GM12878 (cell line): ENCODE results near the gene IGFBP6. TPM values are rescaled to one million over a fixed set of nuclear protein-coding genes. Genes with fewer than 3 reads are reported as not detected.

ENCODE experiments used
- CBX3 ChIP-seq: fragments of 200-600 bp; sonication (generic); IDR thresholded peaks from 2 replicates; pipeline ENCODE4 v1.6.1; 2016; ENCODE audit warnings: low read depth, borderline replicate concordance
- CHD2 ChIP-seq: IDR thresholded peaks from 2 replicates; pipeline ENCODE4 v1.6.1; 2011; ENCODE audit warnings: low read depth, low read length, improper control_type of control experiment, borderline replicate concordance
- GATAD2B ChIP-seq: fragments of 450-650 bp; conservative IDR thresholded peaks from 2 replicates; pipeline ENCODE4 v1.6.1; 2017; ENCODE audit warnings: low read depth, mild to moderate bottlenecking, moderate library complexity
- IKZF1 ChIP-seq: fragments of 450-650 bp; conservative IDR thresholded peaks from 2 replicates; pipeline ENCODE4 v1.6.1; 2017; ENCODE audit warnings: antibody characterized with exemption, mild to moderate bottlenecking
- IKZF2 ChIP-seq, 2 experiments: fragments of 450-650 bp; IDR thresholded peaks; 2 replicates each; pipeline ENCODE4 v1.6.1; 2017; ENCODE audit warnings: mild to moderate bottlenecking in 2 of 2, moderate library complexity in 2 of 2
- IRF4 ChIP-seq: IDR thresholded peaks from 2 replicates; pipeline ENCODE4 v1.6.1; 2011; ENCODE audit warnings: low read depth, low read length
- LARP7 ChIP-seq: fragments of 450-650 bp; IDR thresholded peaks from 2 replicates; pipeline ENCODE4 v1.6.1; 2017; ENCODE audit warnings: mild to moderate bottlenecking
- MTA3 ChIP-seq: IDR thresholded peaks from 2 replicates; pipeline ENCODE4 v1.6.1; 2012; ENCODE audit warnings: low read length, inconsistent platforms, borderline replicate concordance
- NFIC ChIP-seq: IDR thresholded peaks from 2 replicates; pipeline ENCODE4 v1.6.1; 2012; ENCODE audit warnings: low read depth, mild to moderate bottlenecking, inconsistent platforms, low read length, moderate library complexity
- NFYB ChIP-seq: IDR thresholded peaks from 2 replicates; pipeline ENCODE4 v1.6.1; 2011; ENCODE audit warnings: low read depth, mild to moderate bottlenecking, low read length, improper control_type of control experiment, moderate library complexity; ENCODE audit not compliant: insufficient read depth
- NR2C2 ChIP-seq: IDR thresholded peaks from 2 replicates; pipeline ENCODE4 v1.6.1; 2011; ENCODE audit warnings: borderline replicate concordance, low read depth; ENCODE audit not compliant: control insufficient read depth, insufficient read length
- NR2F1 ChIP-seq: fragments of 450-650 bp; conservative IDR thresholded peaks from 2 replicates; pipeline ENCODE4 v1.6.1; 2017; ENCODE audit warnings: mild to moderate bottlenecking
- PAX8 ChIP-seq: fragments of 450-650 bp; IDR thresholded peaks from 2 replicates; pipeline ENCODE4 v1.6.1; 2017; ENCODE audit warnings: mild to moderate bottlenecking, moderate library complexity
- PKNOX1 ChIP-seq: fragments of 450-650 bp; IDR thresholded peaks from 2 replicates; pipeline ENCODE4 v1.6.1; 2016; ENCODE audit warnings: mild to moderate bottlenecking
- PML ChIP-seq: IDR thresholded peaks from 2 replicates; pipeline ENCODE4 v1.6.1; 2012; ENCODE audit warnings: low read length, inconsistent platforms
- POU2F2 ChIP-seq: IDR thresholded peaks from 3 replicates; pipeline ENCODE4 v1.6.1; 2011; ENCODE audit warnings: low read depth, mild to moderate bottlenecking, low read length, borderline replicate concordance
- RAD21 ChIP-seq: IDR thresholded peaks from 2 replicates; pipeline ENCODE4 v1.6.1; 2011; ENCODE audit warnings: mild to moderate bottlenecking, low read depth, low read length, moderate library complexity; ENCODE audit not compliant: insufficient read depth
- RAD51 ChIP-seq: fragments of 450-650 bp; IDR thresholded peaks from 2 replicates; pipeline ENCODE4 v1.6.1; 2016; ENCODE audit warnings: moderate library complexity, mild to moderate bottlenecking, inconsistent platforms
- RFX5 ChIP-seq: IDR thresholded peaks from 2 replicates; pipeline ENCODE4 v1.6.1; 2011; ENCODE audit warnings: low read depth, low read length, improper control_type of control experiment
- SMAD5 ChIP-seq: IDR thresholded peaks from 2 replicates; pipeline ENCODE4 v1.6.1; 2016; ENCODE audit warnings: antibody characterized with exemption, low read depth
- SMC3 ChIP-seq: IDR thresholded peaks from 2 replicates; pipeline ENCODE4 v1.6.1; 2011; ENCODE audit warnings: low read length, improper control_type of control experiment, borderline replicate concordance
- SP1 ChIP-seq: IDR thresholded peaks from one replicate; pipeline ENCODE4 v1.6.1; 2011; ENCODE audit warnings: low read depth, low read length
- SPI1 ChIP-seq: IDR thresholded peaks from 2 replicates; pipeline ENCODE4 v1.6.1; 2011; ENCODE audit warnings: low read depth, mild to moderate bottlenecking, low read length, moderate library complexity, borderline replicate concordance; ENCODE audit not compliant: insufficient read depth
- SREBF1 ChIP-seq: IDR thresholded peaks from 2 replicates; pipeline ENCODE4 v1.6.1; 2012; ENCODE audit warnings: mild to moderate bottlenecking, low read length
- SRF ChIP-seq, 2 experiments: IDR thresholded peaks; 2 replicates each; pipeline ENCODE4 v1.6.1; 2011; ENCODE audit warnings: low read depth in 2 of 2, low read length in 2 of 2, mild to moderate bottlenecking in 1 of 2, moderate library complexity in 1 of 2
- SUPT20H ChIP-seq: IDR thresholded peaks from 2 replicates; pipeline ENCODE4 v1.6.1; 2011; ENCODE audit warnings: low read depth, mild to moderate bottlenecking, low read length, moderate library complexity, borderline replicate concordance; ENCODE audit not compliant: control insufficient read depth
- SUZ12 ChIP-seq: fragments of 200-600 bp; sonication (generic); IDR thresholded peaks from one replicate; pipeline ENCODE4 v1.6.1; 2018; ENCODE audit warnings: antibody characterized with exemption, mild to moderate bottlenecking; ENCODE audit not compliant: unreplicated experiment
- TARDBP ChIP-seq: IDR thresholded peaks from 2 replicates; pipeline ENCODE4 v1.6.1; 2016; ENCODE audit warnings: borderline replicate concordance
- TBL1XR1 ChIP-seq: IDR thresholded peaks from 2 replicates; pipeline ENCODE4 v1.6.1; 2012; ENCODE audit warnings: low read depth, low read length, improper control_type of control experiment
- YY1 ChIP-seq: IDR thresholded peaks from 2 replicates; pipeline ENCODE4 v1.6.1; 2011; ENCODE audit warnings: low read depth, mild to moderate bottlenecking, low read length
- ZNF24 ChIP-seq: fragments of 450-650 bp; IDR thresholded peaks from 2 replicates; pipeline ENCODE4 v1.6.1; 2017; ENCODE audit warnings: antibody characterized with exemption, mild to moderate bottlenecking
- ZNF622 ChIP-seq: fragments of 450-650 bp; IDR thresholded peaks from 2 replicates; pipeline ENCODE4 v1.6.1; 2017; ENCODE audit warnings: mild to moderate bottlenecking, inconsistent platforms
- polyA plus RNA-seq, 11 experiments: library from polyadenylated mRNA; depleted of rRNA in 4 of 11; unstranded in 6 of 11; stranded (reverse) in 5 of 11; fragments of >200 nt; fragmentation: Nextera tagmentation in 4 of 11; fragmentation: Illumina TruSeq in 1 of 11; extraction: Ambion mirVana in 4 of 11; extraction: Trizol in 1 of 11; gene quantifications; 1 replicate in 1 of 11; 2 replicates in 10 of 11; pipeline versions ENCODE4 v1.2.1 to v1.2.3, GENCODE V29; 2011 to 2016; ENCODE audit warnings: inconsistent platforms in 2 of 11, missing spikeins in 2 of 11, low read depth in 1 of 11
- total RNA-seq, 4 experiments: library from RNA; depleted of rRNA in 3 of 4; stranded (reverse); fragments of >200 nt in 3 of 4; fragmentation: Illumina TruSeq in 1 of 4; extraction: Trizol in 1 of 4; gene quantifications; 2 replicates each; pipeline versions ENCODE4 v1.2.1 to v1.2.3, GENCODE V29; 2013 to 2021

Gene IGFBP6
- total and polyA plus RNA-seq, 10 of the 15 experiments (the other 5 are each of a cell fraction or from before 2014, with no cell fraction given), result 0.09 to 0.87 (median 0.56) TPM; not detected in 3

GRCh38 chr12:53079226-53080117 lies 18.0 kb upstream of the IGFBP6 start, which contains the start of gene SPRYD3 (continued):
- TF ChIP-seq SRF (IDR thresholded peaks at IDR 0.05; ENCODE audit: low read depth in 2 of 2, low read length in 2 of 2) (no peak), CBX3 (no peak), NFYB (peak; percentile 96), SMAD5 (peak; percentile 68; the same call in 1 of the 2 replicates), TARDBP (no peak), SUZ12 (no peak), NFIC (no peak), IKZF2 (IDR thresholded peaks at IDR 0.05) (no peak), PKNOX1 (peak; percentile 99), RAD51 (no peak), IKZF1 (peak; percentile 42), SPI1 (no peak), IRF4 (no peak), PML (peak; percentile 63; the same call in 1 of the 2 replicates), SREBF1 (no peak), CHD2 (peak; percentile 96), PAX8 (no peak), SMC3 (no peak), GATAD2B (peak; percentile 61), SP1 (peak; percentile 98), LARP7 (no peak; the same call in 1 of the 2 replicates), RAD21 (no peak), POU2F2 (peak; percentile 71; the same call in 2 of the 3 replicates), RFX5 (peak; percentile 64; the same call in 1 of the 2 replicates), YY1 (no peak), NR2C2 (no peak), ZNF24 (no peak), MTA3 (no peak), TBL1XR1 (no peak), ZNF622 (no peak), NR2F1 (peak; percentile 34; the same call in 1 of the 2 replicates), SUPT20H (no peak)
